HCT116 (cell line): ENCODE data around the gene CD244.

Experiments used
- EZH2 ChIP-seq: fragments of 200-600 bp; sonication (generic); IDR thresholded peaks from 2 replicates; pipeline ENCODE4 v1.6.1; 2017; ENCODE audit warnings: antibody characterized with exemption, mixed run types
- POLR2A ChIP-seq: IDR thresholded peaks from 2 replicates; pipeline ENCODE4 v1.7.0; 2011; ENCODE audit warnings: borderline replicate concordance; ENCODE audit not compliant: insufficient read depth, insufficient read length; ENCODE audit errors: extremely low read depth
- POLR2AphosphoS5 ChIP-seq: IDR thresholded peaks from 2 replicates; pipeline ENCODE4 v1.6.1; 2011; ENCODE audit warnings: mild to moderate bottlenecking, low read depth, low read length, moderate library complexity
- SIN3A ChIP-seq: IDR thresholded peaks from 2 replicates; pipeline ENCODE4 v1.6.1; 2012; ENCODE audit warnings: low read depth
- TCF7L2 ChIP-seq: IDR thresholded peaks from 2 replicates; pipeline ENCODE4 v1.7.0; 2011; ENCODE audit warnings: borderline replicate concordance, inconsistent platforms; ENCODE audit not compliant: insufficient read depth, insufficient read length; ENCODE audit errors: extremely low read depth
- YY1 ChIP-seq: IDR thresholded peaks from 2 replicates; pipeline ENCODE4 v1.6.1; 2011; ENCODE audit warnings: low read length, low read depth, moderate library complexity, mild to moderate bottlenecking; ENCODE audit not compliant: insufficient replicate concordance; ENCODE audit errors: extremely low read depth
- TF ChIP-seq, protein P1 (sequence below), 3 experiments: fragments of 200-600 bp in 1 of 3; sonication (generic) in 1 of 3; IDR thresholded peaks in 2 of 3; conservative IDR thresholded peaks in 1 of 3; 2 replicates each; pipeline ENCODE4 v1.5.1; 2012 to 2017; ENCODE audit warnings: low read depth in 2 of 3, low read length in 2 of 3, antibody characterized with exemption in 1 of 3, borderline replicate concordance in 1 of 3, control low read depth in 1 of 3, mild to moderate bottlenecking in 1 of 3, mixed read lengths in 1 of 3, mixed run types in 1 of 3, moderate library complexity in 1 of 3; ENCODE audit not compliant: insufficient read depth in 1 of 3
- TF ChIP-seq, protein P2 (sequence below): IDR thresholded peaks from 2 replicates; pipeline ENCODE4 v1.6.1; 2012

DNA sequence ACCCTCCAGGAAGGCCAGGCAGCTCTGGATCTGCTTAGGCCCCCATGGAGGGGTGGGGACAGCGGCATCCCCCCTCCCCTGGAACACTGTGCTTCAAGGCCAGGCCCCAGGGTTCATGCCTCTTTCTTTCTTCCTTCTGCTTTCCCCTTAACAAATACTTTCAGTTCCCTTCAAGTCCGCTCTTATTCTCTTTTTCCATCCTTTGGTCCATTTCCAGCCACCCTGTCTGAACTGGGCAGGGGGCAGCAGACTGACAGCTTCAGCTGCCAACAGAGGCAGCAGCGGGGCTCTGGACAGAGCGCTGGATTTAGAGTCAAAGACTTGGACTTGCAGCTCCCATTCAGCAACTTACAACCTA is 1.1 kb upstream of the CD244 start:
- TF ChIP-seq, protein P1, sequence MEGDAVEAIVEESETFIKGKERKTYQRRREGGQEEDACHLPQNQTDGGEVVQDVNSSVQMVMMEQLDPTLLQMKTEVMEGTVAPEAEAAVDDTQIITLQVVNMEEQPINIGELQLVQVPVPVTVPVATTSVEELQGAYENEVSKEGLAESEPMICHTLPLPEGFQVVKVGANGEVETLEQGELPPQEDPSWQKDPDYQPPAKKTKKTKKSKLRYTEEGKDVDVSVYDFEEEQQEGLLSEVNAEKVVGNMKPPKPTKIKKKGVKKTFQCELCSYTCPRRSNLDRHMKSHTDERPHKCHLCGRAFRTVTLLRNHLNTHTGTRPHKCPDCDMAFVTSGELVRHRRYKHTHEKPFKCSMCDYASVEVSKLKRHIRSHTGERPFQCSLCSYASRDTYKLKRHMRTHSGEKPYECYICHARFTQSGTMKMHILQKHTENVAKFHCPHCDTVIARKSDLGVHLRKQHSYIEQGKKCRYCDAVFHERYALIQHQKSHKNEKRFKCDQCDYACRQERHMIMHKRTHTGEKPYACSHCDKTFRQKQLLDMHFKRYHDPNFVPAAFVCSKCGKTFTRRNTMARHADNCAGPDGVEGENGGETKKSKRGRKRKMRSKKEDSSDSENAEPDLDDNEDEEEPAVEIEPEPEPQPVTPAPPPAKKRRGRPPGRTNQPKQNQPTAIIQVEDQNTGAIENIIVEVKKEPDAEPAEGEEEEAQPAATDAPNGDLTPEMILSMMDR (IDR thresholded peaks at IDR 0.05 in 2 of 3, conservative IDR thresholded peaks at IDR 0.05 in 1 of 3; ENCODE audit: borderline replicate concordance in 1 of 3, insufficient read depth in 1 of 3, low read depth in 2 of 3, low read length in 2 of 3): no peak
- TF ChIP-seq POLR2A (no peak), TCF7L2 (no peak), EZH2 (no peak), SIN3A (no peak), POLR2AphosphoS5 (no peak), YY1 (no peak)
- TF ChIP-seq, protein P2, sequence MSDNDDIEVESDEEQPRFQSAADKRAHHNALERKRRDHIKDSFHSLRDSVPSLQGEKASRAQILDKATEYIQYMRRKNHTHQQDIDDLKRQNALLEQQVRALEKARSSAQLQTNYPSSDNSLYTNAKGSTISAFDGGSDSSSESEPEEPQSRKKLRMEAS: no peak
